ENCODE data around the gene SORT1. TPM values are rescaled to one million over a fixed set of nuclear protein-coding genes. Genes with fewer than 3 reads are reported as not detected.

SORT1 gene
- total and polyA plus RNA-seq, 2 of the 8 experiments (the other 6 are each of a cell fraction or from before 2014, with no cell fraction given): 18.7 to 69.6 TPM

DNA sequence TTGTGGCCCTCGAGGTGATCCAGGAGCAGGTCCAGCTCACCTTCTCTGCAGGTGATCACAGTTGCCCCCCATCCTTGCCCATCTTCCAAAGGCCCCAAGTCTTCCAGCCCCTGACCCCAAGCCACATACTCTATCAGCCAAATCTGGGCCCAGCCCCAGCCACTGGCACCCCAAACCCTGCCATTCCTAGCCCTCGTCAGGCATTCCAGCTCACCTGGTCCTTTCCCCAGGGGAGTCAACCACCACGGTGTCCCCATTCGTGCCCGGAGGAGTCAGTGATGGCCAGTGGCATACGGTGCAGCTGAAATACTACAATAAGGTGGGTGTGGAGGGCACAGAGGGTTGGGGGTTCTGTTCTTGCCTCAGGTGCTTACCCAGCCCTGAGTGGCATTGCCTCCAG is 136.1 kb downstream of the SORT1 start:
- CTCF ChIA-PET (ENCODE audit: partially characterized antibody): interaction anchor here (0.7 to 8.5 kb wide), 8 partner anchors 7 to 236 kb away, joined by 3 to 95 read pairs (median 5); partner anchors contain the start of gene SORT1
- H2BK15ac ChIP-seq (ENCODE audit: low read length): no peak overlapping the region

More for the DNA sequence above, 136.1 kb downstream of the SORT1 start:
- H3K14ac ChIP-seq (ENCODE audit: insufficient read length): no peak overlapping the region
- H3K23ac ChIP-seq (ENCODE audit: insufficient read length): no peak overlapping the region
- H3K27me3 ChIP-seq (replicated peaks in 1 of 4; ENCODE audit: control insufficient read depth in 3 of 4, extremely low read depth in 1 of 4, insufficient read depth in 3 of 4, low read length in 3 of 4): no peaks in the 10 kb centered on the region
- no peak overlapping the region for H3K4ac ChIP-seq (replicated peaks; ENCODE audit: insufficient read length, low read depth, low read length)
- no peak overlapping the region for H3K27ac ChIP-seq (ENCODE audit: low read depth, low read length)
- WGBS, 2 experiments (ENCODE audit: extremely low coverage in 1 of 2, insufficient coverage in 1 of 2, insufficient read length in 1 of 2, insufficient replicate concordance in 2 of 2, low coverage in 1 of 2, low lambda C conversion rate in 2 of 2, missing lambda C conversion rate in 1 of 2): 88% methylated on average over 6 of the region's 6 CpGs; no CpG with 5 or more reads in 1 of the 2 experiments
- H4K5ac ChIP-seq (ENCODE audit: insufficient read length, low read depth, low read length): no peak overlapping the region
- H3K79me2 ChIP-seq (ENCODE audit: control insufficient read depth in 1 of 2, insufficient read depth in 2 of 2, low read length in 2 of 2): peaks cover 0 to 8% of the 10 kb centered on the region in 2 experiments; a peak in 1 of 4 replicates
- no peak overlapping the region for H3K18ac ChIP-seq (ENCODE audit: extremely low read depth, low read length)
- H3K23me2 ChIP-seq (ENCODE audit: low read depth, low read length): no peaks in the 10 kb centered on the region
- H3K79me1 ChIP-seq (ENCODE audit: low read depth, low read length): no peaks in the 10 kb centered on the region
- no peak overlapping the region for H3K4me2 ChIP-seq (ENCODE audit: insufficient read depth in 1 of 2, low read depth in 2 of 2, low read length in 2 of 2)
- no peak overlapping the region for H2BK5ac ChIP-seq (ENCODE audit: low read depth, low read length)
- H4K8ac ChIP-seq (ENCODE audit: extremely low read depth, insufficient read depth, low read length): no peak overlapping the region
- H4K91ac ChIP-seq (replicated peaks; ENCODE audit: insufficient read length, low read length): no peak overlapping the region
- POLR2A ChIA-PET (ENCODE audit: partially characterized antibody): interaction anchor here (1.5 to 1.6 kb wide), 2 partner anchors 16 to 21 kb away, joined by 3 read pairs; partner anchors contain the start of gene PSRC1
- no peaks in the 10 kb centered on the region for H3K9me3 ChIP-seq (ENCODE audit: insufficient read depth in 2 of 2, low read depth in 1 of 2, low read length in 1 of 2)
- H2BK120ac ChIP-seq (replicated peaks; ENCODE audit: low read depth, low read length): no peak overlapping the region
- no peak overlapping the region for H3K9ac ChIP-seq (replicated peaks in 1 of 4; ENCODE audit: extremely low read depth in 1 of 4, low read depth in 3 of 4, low read length in 3 of 4)
- H4K20me1 ChIP-seq (replicated peaks in 1 of 2; ENCODE audit: control insufficient read depth in 1 of 2, insufficient read depth in 2 of 2, low read length in 2 of 2): peaks cover 0 to 7% of the 10 kb centered on the region in 2 experiments
- no peak overlapping the region for H2BK20ac ChIP-seq (ENCODE audit: low read length)
- no peak overlapping the region for H2BK12ac ChIP-seq (ENCODE audit: low read depth, low read length)
- H3K4me1 ChIP-seq (replicated peaks in 1 of 4; ENCODE audit: control insufficient read depth in 3 of 4, insufficient read depth in 4 of 4, low read length in 3 of 4): peaks cover 0 to 11% (median 3%) of the 10 kb centered on the region in 4 experiments; a peak in 4 of 7 replicates
- no peak overlapping the region for H2AK5ac ChIP-seq (ENCODE audit: low read depth, low read length)
- no peak for TF ChIP-seq CHD1 (IDR thresholded peaks at IDR 0.05; ENCODE audit: low read depth, low read length)
- TF ChIP-seq TEAD4 (IDR thresholded peaks at IDR 0.05; ENCODE audit: low read depth, low read length): no peak
- TF ChIP-seq GABPA (IDR thresholded peaks at IDR 0.05; ENCODE audit: borderline replicate concordance, insufficient read depth, low read length): no peak
- no peak for TF ChIP-seq GTF2F1 (IDR thresholded peaks at IDR 0.05; ENCODE audit: borderline replicate concordance, low read depth, low read length)
- no peak for TF ChIP-seq ZNF274 (IDR thresholded peaks at IDR 0.05; ENCODE audit: borderline replicate concordance, extremely low read depth, low read length)
- no peak for TF ChIP-seq NRF1 (IDR thresholded peaks at IDR 0.05; ENCODE audit: low read depth, low read length)
- no peak for TF ChIP-seq MAFK (IDR thresholded peaks at IDR 0.05; ENCODE audit: low read depth, low read length)
- no peak for TF ChIP-seq RNF2 (IDR thresholded peaks at IDR 0.05; ENCODE audit: borderline replicate concordance, low read depth, low read length, missing control alignments, poor library complexity, severe bottlenecking)
- TF ChIP-seq SIX5 (IDR thresholded peaks at IDR 0.05; ENCODE audit: low read depth, low read length): no peak
- no peak for TF ChIP-seq RFX5 (IDR thresholded peaks at IDR 0.05; ENCODE audit: borderline replicate concordance, low read depth, low read length)
- TF ChIP-seq, protein P1, sequence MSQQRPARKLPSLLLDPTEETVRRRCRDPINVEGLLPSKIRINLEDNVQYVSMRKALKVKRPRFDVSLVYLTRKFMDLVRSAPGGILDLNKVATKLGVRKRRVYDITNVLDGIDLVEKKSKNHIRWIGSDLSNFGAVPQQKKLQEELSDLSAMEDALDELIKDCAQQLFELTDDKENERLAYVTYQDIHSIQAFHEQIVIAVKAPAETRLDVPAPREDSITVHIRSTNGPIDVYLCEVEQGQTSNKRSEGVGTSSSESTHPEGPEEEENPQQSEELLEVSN (IDR thresholded peaks at IDR 0.05): no peak
- H3K4me3 ChIP-seq (ENCODE audit: extremely low read depth in 1 of 4, insufficient read depth in 2 of 4, low read depth in 3 of 4, low read length in 4 of 4): no peak overlapping the region
- DNase-seq (ENCODE audit: low read depth in 1 of 2, low spot score in 2 of 2) (no peak), FAIRE-seq (no peak)
- H3K56ac ChIP-seq (replicated peaks; ENCODE audit: insufficient read length, low read depth, low read length): no peak overlapping the region
- no peak overlapping the region for H2AFZ ChIP-seq (ENCODE audit: low read length)
- H3K36me3 ChIP-seq (ENCODE audit: control insufficient read depth in 2 of 4, insufficient read depth in 4 of 4, low read length in 3 of 4): peaks cover 7 to 19% (median 15%) of the 10 kb centered on the region in 4 experiments; a peak in 5 of 8 replicates
